Ovary (tissue), 9 donors: ENCODE data around the gene NDUFAB1. TPM values are rescaled to one million over a fixed set of nuclear protein-coding genes. Genes with fewer than 3 reads are reported as not detected.

ENCODE experiments used
- DNase-seq, 5 donors: peaks; one replicate each; pipeline ENCODE4 v3.0.0-alpha.2; 2019 to 2020
- H3K27ac ChIP-seq, 2 donors: fragments of 200-600 bp; one replicate each; pipeline versions ENCODE4 v1.5.1 to v1.8.0; 2019 to 2022
- H3K27me3 ChIP-seq: fragments of 200-600 bp; one replicate; pipeline ENCODE4 v1.8.0; 2022
- H3K36me3 ChIP-seq: fragments of 200-600 bp; sonication (generic); one replicate; pipeline ENCODE4 v1.5.1; 2019
- H3K4me1 ChIP-seq: one replicate; pipeline ENCODE4 v1.8.1; 2013; ENCODE audit warnings: mild to moderate bottlenecking, moderate library complexity; ENCODE audit not compliant: insufficient read depth
- H3K4me3 ChIP-seq: fragments of 200-600 bp; sonication (generic); one replicate; pipeline ENCODE4 v1.5.1; 2017
- H3K9me3 ChIP-seq, 2 donors: fragments of 200-600 bp in 1 of 2; sonication (generic) in 1 of 2; one replicate each; pipeline versions ENCODE4 v1.5.1 to v1.8.1; 2013 to 2019; ENCODE audit warnings: mild to moderate bottlenecking in 1 of 2, moderate library complexity in 1 of 2
- EP300 ChIP-seq: sonication (generic); formaldehyde crosslinking; IDR thresholded peaks from one replicate; pipeline ENCODE4 v1.6.1; 2017; ENCODE audit warnings: antibody characterized with exemption
- POLR2A ChIP-seq: fragments of 450-650 bp; IDR thresholded peaks from one replicate; pipeline ENCODE4 v1.6.1; 2017; ENCODE audit warnings: antibody characterized with exemption, mild to moderate bottlenecking, moderate library complexity
- WGBS, 3 donors: extraction: QIAGEN DNeasy Blood & Tissue Kit in 1 of 3; methylation state at CpG; one replicate each; pipeline versions ENCODE4 v1.1.5 to v1.1.7; 2013 to 2017; 5-methylcytosine and 5-hydroxymethylcytosine counted together
- intact Hi-C, 4 donors: fragments of 100-400 bp; cut with DNase I; formaldehyde crosslinking; loops; one replicate each; pipeline versions ENCODE4 v1.11.0 to v1.15.1; 2022 to 2023
- polyA plus RNA-seq, 2 donors: library from polyadenylated mRNA; stranded (reverse); fragments of 200-250 nt in 1 of 2; fragments of 350-450 nt in 1 of 2; fragmentation: Illumina TruSeq in 1 of 2; extraction: RNeasy Lipid Tissue Mini Kit (QIAGEN cat#74804) in 1 of 2; gene quantifications; one replicate each; pipeline ENCODE4 v1.2.3, GENCODE V29; 2013 to 2014
- total RNA-seq, 7 donors: library from RNA; depleted of rRNA in 2 of 7; stranded (reverse); fragments of >200 nt in 2 of 7; fragmentation: NEBNext Ultra II Directional in 3 of 7; extraction: Animal tissue kit (Norgen Biotek cat#: 25700) in 3 of 7; gene quantifications; one replicate each; pipeline versions ENCODE4 v1.1.0 to v1.2.4, GENCODE V29; 2016 to 2023
- TF ChIP-seq, protein P1 (sequence below), 3 donors: fragments of 450-650 bp in 2 of 3; fragments of 200-600 bp in 1 of 3; IDR thresholded peaks; one replicate each; pipeline versions ENCODE4 v1.5.1 to v1.8.0; 2016 to 2022; ENCODE audit warnings: antibody characterized with exemption in 3 of 3, mild to moderate bottlenecking in 1 of 3
- donor health status: DM: no; HTN: no; CAD: no; lungs with moderate emphysema.
- donor health status: DM: no; HTN: no; CAD: no.
- donor health status: Bipolar disorder and iron deficiency.
- donor health status: DM: yes; HTN: yes; CAD: no.
- donor health status: DM: no; HTN: no; CAD: no.
- donor health status: DM: yes; HTN: yes; CAD: no.

Gene NDUFAB1
- total and polyA plus RNA-seq, 9 donors = 42.4 to 83.0 (median 53.6) TPM

DNA sequence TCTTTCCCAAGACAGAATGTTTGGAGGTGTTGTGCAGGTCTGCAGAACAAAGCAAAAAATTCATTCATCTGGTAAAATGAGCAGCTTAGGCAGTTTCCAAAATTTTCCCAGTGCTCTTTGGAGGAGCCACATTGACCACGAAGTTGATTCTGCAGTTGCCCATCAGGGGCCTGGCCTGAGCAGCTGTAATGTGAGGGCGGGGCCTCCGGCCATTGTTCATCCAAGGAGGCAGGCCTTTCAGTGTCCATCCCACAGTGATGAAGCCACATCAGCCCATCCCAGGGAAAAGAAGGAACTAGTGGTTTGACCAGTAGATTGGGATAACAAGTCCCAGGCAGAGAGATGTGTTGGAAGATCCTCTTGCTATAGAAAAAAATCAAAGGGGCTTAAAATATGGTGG lies 28.5 kb downstream of the NDUFAB1 start:
- H3K36me3 ChIP-seq = no peaks in the 10 kb centered on the region
- no peaks in the 10 kb centered on the region for H3K4me1 ChIP-seq
- intact Hi-C loops = no loop called here
- H3K27ac ChIP-seq = no peak overlapping the region
- WGBS, 3 donors = 88 to 94% (median 93%) methylated on average over 3 of the region's 3 CpGs
- no peak for TF ChIP-seq EP300
- TF ChIP-seq, protein P1, sequence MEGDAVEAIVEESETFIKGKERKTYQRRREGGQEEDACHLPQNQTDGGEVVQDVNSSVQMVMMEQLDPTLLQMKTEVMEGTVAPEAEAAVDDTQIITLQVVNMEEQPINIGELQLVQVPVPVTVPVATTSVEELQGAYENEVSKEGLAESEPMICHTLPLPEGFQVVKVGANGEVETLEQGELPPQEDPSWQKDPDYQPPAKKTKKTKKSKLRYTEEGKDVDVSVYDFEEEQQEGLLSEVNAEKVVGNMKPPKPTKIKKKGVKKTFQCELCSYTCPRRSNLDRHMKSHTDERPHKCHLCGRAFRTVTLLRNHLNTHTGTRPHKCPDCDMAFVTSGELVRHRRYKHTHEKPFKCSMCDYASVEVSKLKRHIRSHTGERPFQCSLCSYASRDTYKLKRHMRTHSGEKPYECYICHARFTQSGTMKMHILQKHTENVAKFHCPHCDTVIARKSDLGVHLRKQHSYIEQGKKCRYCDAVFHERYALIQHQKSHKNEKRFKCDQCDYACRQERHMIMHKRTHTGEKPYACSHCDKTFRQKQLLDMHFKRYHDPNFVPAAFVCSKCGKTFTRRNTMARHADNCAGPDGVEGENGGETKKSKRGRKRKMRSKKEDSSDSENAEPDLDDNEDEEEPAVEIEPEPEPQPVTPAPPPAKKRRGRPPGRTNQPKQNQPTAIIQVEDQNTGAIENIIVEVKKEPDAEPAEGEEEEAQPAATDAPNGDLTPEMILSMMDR (IDR thresholded peaks at IDR 0.05) = no peak
- no peak for TF ChIP-seq POLR2A
- H3K9me3 ChIP-seq = no peaks in the 10 kb centered on the region
- H3K4me3 ChIP-seq = no peak overlapping the region
- DNase-seq = no peak
- H3K27me3 ChIP-seq = no peaks in the 10 kb centered on the region

DNA sequence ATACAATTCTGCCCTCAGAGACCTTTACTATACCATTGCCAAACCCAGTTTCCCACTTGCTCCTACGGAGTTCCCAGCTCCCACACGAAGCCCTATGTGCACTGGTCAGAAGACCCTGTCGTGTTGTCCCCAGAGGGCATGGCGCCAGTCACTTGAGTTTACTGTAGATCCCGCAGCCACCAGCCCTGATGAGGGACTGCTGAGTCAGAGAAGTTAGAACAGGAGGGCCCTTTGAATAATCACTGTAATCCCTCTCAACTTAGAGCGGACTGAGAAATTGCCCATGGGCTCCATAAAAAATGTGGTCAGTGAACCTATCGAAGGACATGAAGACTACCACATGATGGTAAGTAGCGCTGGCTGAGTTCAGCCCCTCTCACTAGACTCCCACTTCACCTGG lies 29.4 kb downstream of the NDUFAB1 start:
- Histone ChIP-seq H3K27me3 (no peaks in the 10 kb centered on the region), H3K4me3 (no peak overlapping the region), H3K4me1 (no peaks in the 10 kb centered on the region), H3K27ac (no peak overlapping the region), H3K9me3 (no peaks in the 10 kb centered on the region), H3K36me3 (no peaks in the 10 kb centered on the region)
- no peak for DNase-seq
- intact Hi-C loops = no loop called here
- 91 to 93% (median 91%) methylated on average over 8 of the region's 8 CpGs for WGBS, 3 donors
- TF ChIP-seq EP300 (no peak), POLR2A (no peak)
- TF ChIP-seq, protein P1 (IDR thresholded peaks at IDR 0.05) = no peak

DNA sequence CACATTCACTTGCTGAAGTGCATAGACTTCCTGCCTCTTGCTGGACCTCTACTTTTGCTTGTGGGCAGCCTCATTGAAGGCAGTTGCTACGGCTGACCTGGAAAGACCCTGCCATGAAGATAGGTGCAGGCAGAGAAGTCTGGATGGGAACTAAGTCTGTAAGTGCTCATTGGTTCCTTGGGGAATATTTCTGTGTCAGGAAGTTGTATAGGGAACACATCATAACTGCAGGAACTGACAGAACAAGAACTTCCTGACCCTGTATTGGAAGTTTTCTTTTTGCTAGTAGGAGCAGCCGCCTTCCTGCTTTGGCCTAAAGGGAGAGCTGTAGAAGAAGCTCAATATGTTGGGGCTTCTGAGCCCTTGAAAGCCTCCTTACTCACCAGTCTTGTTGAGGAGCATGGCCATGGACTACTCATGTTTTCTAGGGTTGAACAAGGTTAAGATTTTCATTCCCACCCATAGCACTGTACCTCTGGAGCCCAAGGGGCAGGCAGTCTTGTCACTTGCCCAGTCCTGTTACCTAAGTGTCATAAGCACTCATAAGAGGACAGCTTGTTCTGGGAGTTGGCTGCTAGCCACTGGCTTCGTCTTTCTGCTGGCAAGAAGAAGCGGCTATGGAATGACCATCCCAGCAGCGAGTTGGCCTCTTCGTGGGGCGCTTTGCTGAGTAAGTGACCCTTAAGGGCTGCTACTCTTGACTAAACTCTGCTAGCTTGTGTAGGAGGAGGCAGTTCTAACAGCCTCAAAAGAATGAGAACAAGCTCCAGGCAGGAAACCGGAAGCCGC lies 31.3 kb downstream of the NDUFAB1 start:
- Histone ChIP-seq H3K9me3 (no peaks in the 10 kb centered on the region), H3K27ac (no peak overlapping the region), H3K27me3 (no peaks in the 10 kb centered on the region), H3K36me3 (no peaks in the 10 kb centered on the region), H3K4me3 (no peak overlapping the region), H3K4me1 (no peaks in the 10 kb centered on the region)
- no peak for DNase-seq
- intact Hi-C loops = no loop called here
- 79 to 85% (median 80%) methylated on average over 9 of the region's 9 CpGs for WGBS, 3 donors
- TF ChIP-seq EP300 (no peak), POLR2A (no peak)
- TF ChIP-seq, protein P1 (IDR thresholded peaks at IDR 0.05) = no peak

DNA sequence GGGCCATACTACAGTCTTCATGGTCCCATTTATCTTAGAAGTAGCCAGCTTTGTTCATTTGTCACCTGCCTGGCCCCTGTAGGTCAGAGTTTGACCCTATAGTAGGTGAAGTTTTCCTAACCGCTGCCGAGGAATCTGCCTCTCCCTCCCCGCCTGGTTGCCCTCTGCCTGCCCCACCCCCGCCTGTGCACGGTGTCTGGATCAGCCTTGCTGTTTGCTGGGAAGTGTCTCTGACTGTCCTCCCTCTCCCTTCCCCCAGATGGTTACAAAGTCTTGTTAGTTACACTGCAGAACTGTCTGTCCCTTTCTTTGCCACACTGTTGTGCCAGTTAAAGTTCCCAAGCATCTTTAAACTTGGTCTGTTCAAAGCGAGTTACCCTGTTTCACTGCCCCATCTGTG lies 32.9 kb downstream of the NDUFAB1 start:
- H3K27ac ChIP-seq = no peak overlapping the region
- H3K4me1 ChIP-seq = no peaks in the 10 kb centered on the region
- H3K9me3 ChIP-seq = no peaks in the 10 kb centered on the region
- no peak overlapping the region for H3K4me3 ChIP-seq
- no peaks in the 10 kb centered on the region for H3K36me3 ChIP-seq
- 77 to 86% (median 80%) methylated on average over 6 of the region's 6 CpGs for WGBS, 3 donors
- DNase-seq = no peak
- intact Hi-C loops = no loop called here
- no peak for TF ChIP-seq POLR2A
- TF ChIP-seq EP300 = no peak
- TF ChIP-seq, protein P1 (IDR thresholded peaks at IDR 0.05) = no peak
- H3K27me3 ChIP-seq = no peaks in the 10 kb centered on the region
